ENCODE results near the gene SORD.
"Not testable (repeated sequence)": the region's sequence is repeated elsewhere in the genome, so short reads cannot be mapped to it uniquely, and the experiment has no call there.

SORD gene

DNA sequence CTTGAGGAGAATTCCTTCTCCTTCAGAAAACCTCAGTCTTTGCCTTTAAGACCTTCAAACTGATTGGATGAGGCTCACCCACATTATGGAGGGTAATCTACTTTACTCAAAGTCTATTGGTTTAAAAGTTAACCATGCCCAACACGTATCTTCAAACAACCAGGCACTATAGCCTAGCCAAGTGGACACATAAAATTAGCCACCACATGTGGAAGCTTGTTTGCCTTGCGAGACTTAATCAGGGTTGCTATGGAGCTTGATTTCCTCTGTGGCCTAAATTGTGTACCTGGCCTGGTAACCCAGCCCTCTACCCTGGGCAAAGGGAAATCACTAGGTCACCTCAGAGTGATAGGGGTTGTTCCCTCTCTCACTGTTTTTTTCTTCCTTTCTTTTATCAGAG, 19.9 kb downstream of the SORD start:
- H3K27me3 ChIP-seq (ENCODE audit: control insufficient read depth, insufficient read depth, low read length); H3K4me1 ChIP-seq (ENCODE audit: control insufficient read depth, insufficient read depth, low read length); H3K4me3 ChIP-seq (ENCODE audit: low read depth, low read length); H3K27ac ChIP-seq (ENCODE audit: low read depth, low read length); H3K9ac ChIP-seq (ENCODE audit: low read length); H3K9me3 ChIP-seq (ENCODE audit: control insufficient read depth, insufficient read depth, low read depth, low read length): not testable (repeated sequence)
- peaks cover 14% of the 10 kb centered on the region for H3K36me3 ChIP-seq (ENCODE audit: control insufficient read depth, insufficient read depth, low read length)

DNA sequence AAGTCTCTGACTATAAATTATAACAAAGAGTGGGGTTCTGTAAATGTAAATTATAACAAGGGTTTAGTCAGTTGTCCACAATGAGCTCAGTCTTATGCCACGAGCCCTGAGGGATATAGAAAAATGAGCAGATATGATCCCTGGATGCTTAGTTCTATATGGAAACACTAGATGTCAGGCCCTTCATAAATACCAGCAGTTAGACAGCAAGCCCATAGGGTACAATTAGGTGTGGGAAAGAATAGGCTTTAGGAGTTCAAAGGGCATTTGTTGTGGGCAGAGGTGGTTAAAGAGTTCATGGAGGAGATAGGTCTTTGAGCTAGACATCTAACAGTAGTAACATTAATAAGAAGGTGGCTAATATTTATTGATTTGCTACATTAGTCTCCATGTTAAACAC, 21.3 kb downstream of the SORD start:
- peaks cover 26% of the 10 kb centered on the region for H3K36me3 ChIP-seq (ENCODE audit: control insufficient read depth, insufficient read depth, low read length)
- H3K27me3 ChIP-seq (ENCODE audit: control insufficient read depth, insufficient read depth, low read length): not testable (repeated sequence)

DNA sequence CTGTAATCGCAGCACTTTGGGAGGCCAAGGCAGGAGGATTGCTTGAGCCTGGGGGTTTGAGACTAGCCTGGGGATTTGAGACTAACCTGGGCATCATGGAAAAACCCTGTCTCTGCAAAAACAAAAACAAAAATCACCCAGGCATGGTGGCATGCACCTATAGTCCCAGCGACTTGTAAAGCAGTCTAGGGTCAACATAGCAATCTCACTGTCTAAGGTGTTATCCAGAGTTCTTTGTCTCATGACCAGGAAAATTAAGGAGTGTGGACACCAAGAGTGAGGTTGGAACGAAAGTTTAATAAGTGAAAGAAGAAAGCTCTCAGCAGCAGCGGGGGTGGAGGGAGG, 25.4 kb downstream of the SORD start:
- not testable (repeated sequence) for H3K9ac ChIP-seq (ENCODE audit: low read length); H3K4me3 ChIP-seq (ENCODE audit: low read depth, low read length); H3K4me1 ChIP-seq (ENCODE audit: control insufficient read depth, insufficient read depth, low read length); H3K27ac ChIP-seq (ENCODE audit: low read depth, low read length); H3K27me3 ChIP-seq (ENCODE audit: control insufficient read depth, insufficient read depth, low read length)
- Histone ChIP-seq H3K36me3 (ENCODE audit: control insufficient read depth, insufficient read depth, low read length) (peaks cover 43% of the 10 kb centered on the region), H3K9me3 (ENCODE audit: control insufficient read depth, insufficient read depth, low read depth, low read length) (peaks cover 29% of the 10 kb centered on the region)

More for the DNA sequence above, 21.3 kb downstream of the SORD start:
- H3K27ac ChIP-seq (ENCODE audit: low read depth, low read length); H3K9me3 ChIP-seq (ENCODE audit: control insufficient read depth, insufficient read depth, low read depth, low read length); H3K4me3 ChIP-seq (ENCODE audit: low read depth, low read length); H3K9ac ChIP-seq (ENCODE audit: low read length); H3K4me1 ChIP-seq (ENCODE audit: control insufficient read depth, insufficient read depth, low read length): not testable (repeated sequence)

DNA sequence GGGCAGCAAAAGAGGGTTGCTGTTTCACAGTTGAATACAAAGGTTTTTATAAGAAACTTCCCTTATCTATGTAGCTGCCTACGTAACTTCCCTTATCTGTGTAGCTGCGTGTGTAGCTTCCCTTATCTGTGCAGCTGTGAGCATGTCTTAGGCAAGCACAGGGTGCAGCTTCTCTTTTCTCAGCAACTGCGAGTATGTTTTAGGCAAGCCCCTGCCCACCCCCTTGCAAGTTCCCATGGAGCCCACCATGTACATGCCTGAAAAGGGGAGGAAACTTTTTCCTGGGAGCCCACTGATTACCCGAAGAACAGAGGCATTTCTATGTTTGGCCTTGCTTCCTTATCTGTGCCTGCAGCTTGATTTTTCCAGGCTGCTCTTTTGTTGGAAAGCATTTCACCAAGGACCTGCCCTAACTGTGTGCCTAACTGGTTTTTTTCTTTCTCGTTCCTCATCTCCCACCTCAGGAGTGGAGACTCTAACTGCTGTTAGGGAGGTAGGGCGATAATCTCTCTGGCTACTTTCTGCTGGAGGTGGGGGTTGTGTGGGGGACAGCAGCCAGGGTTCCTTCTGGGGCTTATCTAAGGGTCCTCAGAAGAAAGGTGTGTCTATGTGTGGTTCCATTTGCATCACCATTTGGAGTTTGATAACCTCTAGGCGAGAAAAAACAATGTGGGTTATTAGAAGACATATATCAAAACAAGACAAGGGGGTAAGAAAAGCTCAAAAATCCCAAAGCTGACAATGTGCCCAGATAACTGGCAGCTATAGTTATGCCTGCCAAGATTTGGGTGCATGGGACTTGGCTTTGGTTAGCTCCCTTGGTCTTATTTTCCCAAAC, 26.0 kb downstream of the SORD start:
- Histone ChIP-seq H3K4me3 (ENCODE audit: low read depth, low read length) (no peak overlapping the region), H3K36me3 (ENCODE audit: control insufficient read depth, insufficient read depth, low read length) (peaks cover 43% of the 10 kb centered on the region), H3K27ac (ENCODE audit: low read depth, low read length) (no peak overlapping the region), H3K9ac (ENCODE audit: low read length) (no peak overlapping the region), H3K9me3 (ENCODE audit: control insufficient read depth, insufficient read depth, low read depth, low read length) (peaks cover 29% of the 10 kb centered on the region), H3K4me1 (ENCODE audit: control insufficient read depth, insufficient read depth, low read length) (no peaks in the 10 kb centered on the region), H3K27me3 (ENCODE audit: control insufficient read depth, insufficient read depth, low read length) (no peaks in the 10 kb centered on the region)

DNA sequence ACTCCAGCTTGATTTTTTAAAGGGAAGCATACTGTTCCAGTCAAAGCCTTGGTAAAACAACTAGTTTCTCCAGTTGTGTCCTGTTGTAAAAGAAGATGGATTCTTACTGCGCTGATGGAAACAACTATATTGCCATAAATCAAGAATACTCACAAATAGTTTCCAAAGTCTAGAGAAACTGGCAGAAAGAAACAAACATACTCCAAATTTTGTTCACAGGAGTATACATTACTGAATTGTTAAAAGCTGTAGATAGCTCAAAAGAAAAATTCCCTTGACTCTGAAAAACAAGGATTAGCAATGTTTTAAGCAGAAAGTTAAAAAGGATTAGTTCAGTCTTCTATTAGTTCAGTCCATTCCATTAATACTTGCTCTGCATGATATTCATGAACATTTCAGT, 27.6 kb downstream of the SORD start:
- no peak overlapping the region for H3K4me3 ChIP-seq (ENCODE audit: low read depth, low read length)
- H3K36me3 ChIP-seq (ENCODE audit: control insufficient read depth, insufficient read depth, low read length): peaks cover 41% of the 10 kb centered on the region

DNA sequence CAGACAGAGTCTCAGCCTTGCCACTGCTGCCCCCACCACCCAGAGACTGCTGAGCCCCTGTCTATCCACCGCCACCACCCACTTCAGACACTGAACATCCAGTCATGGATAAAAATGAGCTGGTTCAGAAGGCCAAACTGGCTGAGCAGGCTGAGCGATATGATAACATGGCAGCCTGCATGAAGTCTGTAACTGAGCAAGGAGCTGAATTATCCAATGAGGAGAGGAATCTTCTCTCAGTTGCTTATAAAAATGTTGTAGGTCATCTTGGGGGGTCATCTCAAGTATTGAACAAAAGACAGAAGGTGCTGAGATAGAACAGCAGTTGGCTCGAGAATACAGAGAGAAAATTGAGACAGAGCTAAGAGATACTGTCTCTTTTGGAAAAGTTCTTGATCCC, 29.7 kb downstream of the SORD start:
- H3K4me1 ChIP-seq (ENCODE audit: control insufficient read depth, insufficient read depth, low read length); H3K27me3 ChIP-seq (ENCODE audit: control insufficient read depth, insufficient read depth, low read length); H3K4me3 ChIP-seq (ENCODE audit: low read depth, low read length); H3K27ac ChIP-seq (ENCODE audit: low read depth, low read length); H3K9ac ChIP-seq (ENCODE audit: low read length): not testable (repeated sequence)
- peaks cover 30% of the 10 kb centered on the region for H3K9me3 ChIP-seq (ENCODE audit: control insufficient read depth, insufficient read depth, low read depth, low read length)
- H3K36me3 ChIP-seq (ENCODE audit: control insufficient read depth, insufficient read depth, low read length): peaks cover 37% of the 10 kb centered on the region

More for the DNA sequence above, 27.6 kb downstream of the SORD start:
- Histone ChIP-seq H3K9me3 (ENCODE audit: control insufficient read depth, insufficient read depth, low read depth, low read length) (peaks cover 29% of the 10 kb centered on the region), H3K4me1 (ENCODE audit: control insufficient read depth, insufficient read depth, low read length) (no peaks in the 10 kb centered on the region), H3K27ac (ENCODE audit: low read depth, low read length) (no peak overlapping the region), H3K27me3 (ENCODE audit: control insufficient read depth, insufficient read depth, low read length) (no peaks in the 10 kb centered on the region), H3K9ac (ENCODE audit: low read length) (no peak overlapping the region)

DNA sequence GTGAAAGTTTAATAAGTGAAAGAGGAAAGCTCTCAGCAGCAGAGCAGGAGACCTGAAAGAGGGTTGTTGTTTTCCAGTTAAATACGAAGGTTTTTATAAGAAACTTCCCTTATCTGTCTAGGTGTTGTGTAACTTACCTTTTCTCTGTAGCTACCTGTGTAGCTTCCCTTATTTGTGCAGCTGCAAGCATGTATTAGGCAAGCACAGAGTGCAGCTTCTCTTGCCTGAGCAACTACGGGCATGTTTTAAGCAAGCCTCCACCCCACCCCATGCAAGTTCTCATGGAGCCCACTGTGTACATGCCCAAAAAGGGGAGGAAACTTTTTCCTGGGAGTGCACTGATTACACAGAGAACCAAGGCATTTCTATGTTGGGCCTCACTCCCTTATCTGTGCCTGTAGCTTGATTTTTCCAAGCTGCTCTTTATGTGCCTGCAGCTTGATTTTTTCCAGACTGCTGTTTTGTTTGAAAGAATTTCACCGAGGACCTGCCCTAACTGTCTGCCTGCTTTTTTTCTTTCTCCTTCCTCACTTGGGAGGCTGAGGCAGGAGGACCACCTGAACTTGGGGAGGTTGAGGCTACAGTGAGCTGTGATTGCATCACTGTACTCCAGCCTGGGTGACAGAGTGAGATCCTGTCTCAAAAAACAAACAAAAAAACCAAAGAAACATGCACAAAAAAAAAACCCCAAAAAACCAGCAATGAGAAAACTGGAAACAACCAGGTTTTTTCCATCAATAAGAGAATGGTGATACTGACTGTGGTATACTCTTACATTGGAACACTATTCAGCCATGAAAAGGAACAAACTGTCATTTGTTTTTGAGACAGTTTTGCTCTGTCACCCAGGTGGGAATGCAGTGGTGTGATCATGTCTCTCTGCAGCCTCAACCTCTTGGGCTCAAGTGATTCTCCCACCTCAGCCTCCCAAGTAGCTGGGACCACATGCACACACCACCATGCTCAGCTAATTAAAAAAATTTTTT, 36.0 kb downstream of the SORD start:
- H3K27me3 ChIP-seq (ENCODE audit: control insufficient read depth, insufficient read depth, low read length); H3K36me3 ChIP-seq (ENCODE audit: control insufficient read depth, insufficient read depth, low read length); H3K9ac ChIP-seq (ENCODE audit: low read length); H3K4me3 ChIP-seq (ENCODE audit: low read depth, low read length); H3K27ac ChIP-seq (ENCODE audit: low read depth, low read length); H3K4me1 ChIP-seq (ENCODE audit: control insufficient read depth, insufficient read depth, low read length); H3K9me3 ChIP-seq (ENCODE audit: control insufficient read depth, insufficient read depth, low read depth, low read length): not testable (repeated sequence)

DNA sequence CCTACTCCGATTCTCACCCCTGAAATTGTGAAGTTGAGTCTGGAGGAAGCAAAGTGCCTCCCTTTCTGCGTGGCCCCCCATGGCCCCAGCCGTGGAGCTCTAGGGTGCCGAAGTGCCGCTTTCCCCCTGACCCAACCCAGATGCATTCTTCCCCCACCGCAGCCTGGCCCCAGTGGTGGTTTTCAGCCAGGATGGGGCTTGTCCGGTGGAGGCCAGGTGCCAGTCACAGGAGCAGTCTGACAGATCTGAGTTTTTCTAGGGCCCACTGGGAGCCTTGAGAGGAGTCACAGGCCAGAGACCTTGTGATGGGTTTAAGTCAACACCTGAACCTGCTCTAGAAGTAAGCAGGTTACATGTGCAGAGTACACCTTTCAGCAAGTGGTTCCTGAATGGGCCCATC, 39.3 kb downstream of the SORD start:
- not testable (repeated sequence) for H3K4me3 ChIP-seq (ENCODE audit: low read depth, low read length); H3K9ac ChIP-seq (ENCODE audit: low read length); H3K4me1 ChIP-seq (ENCODE audit: control insufficient read depth, insufficient read depth, low read length); H3K27ac ChIP-seq (ENCODE audit: low read depth, low read length); H3K9me3 ChIP-seq (ENCODE audit: control insufficient read depth, insufficient read depth, low read depth, low read length); H3K27me3 ChIP-seq (ENCODE audit: control insufficient read depth, insufficient read depth, low read length)
- peaks cover 15% of the 10 kb centered on the region for H3K36me3 ChIP-seq (ENCODE audit: control insufficient read depth, insufficient read depth, low read length)

DNA sequence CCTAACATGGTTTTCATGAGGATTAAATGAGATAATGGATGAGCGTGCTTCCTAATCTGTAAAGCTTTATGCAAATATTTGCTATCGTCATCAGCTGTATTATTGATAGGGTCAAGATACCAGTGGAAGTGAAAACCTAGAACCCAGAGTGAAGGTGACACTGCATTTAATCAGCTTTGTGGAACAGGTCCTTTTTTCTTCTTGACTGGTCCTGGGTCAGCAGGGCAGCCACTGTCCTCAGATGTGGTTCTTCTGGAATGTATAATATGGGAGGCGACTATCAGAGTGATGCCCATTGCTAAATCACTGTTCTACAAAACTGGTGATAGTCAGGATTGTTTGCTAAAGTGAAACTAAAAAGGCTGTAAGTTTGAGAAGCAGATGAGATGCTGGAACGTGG, 41.4 kb downstream of the SORD start:
- no peak overlapping the region for H3K4me3 ChIP-seq (ENCODE audit: low read depth, low read length)
- peaks cover 19% of the 10 kb centered on the region for H3K36me3 ChIP-seq (ENCODE audit: control insufficient read depth, insufficient read depth, low read length)
- no peaks in the 10 kb centered on the region for H3K9me3 ChIP-seq (ENCODE audit: control insufficient read depth, insufficient read depth, low read depth, low read length)
- H3K27ac ChIP-seq (ENCODE audit: low read depth, low read length): no peak overlapping the region
- H3K4me1 ChIP-seq (ENCODE audit: control insufficient read depth, insufficient read depth, low read length): no peaks in the 10 kb centered on the region
- H3K9ac ChIP-seq (ENCODE audit: low read length): no peak overlapping the region
- H3K27me3 ChIP-seq (ENCODE audit: control insufficient read depth, insufficient read depth, low read length): no peaks in the 10 kb centered on the region

DNA sequence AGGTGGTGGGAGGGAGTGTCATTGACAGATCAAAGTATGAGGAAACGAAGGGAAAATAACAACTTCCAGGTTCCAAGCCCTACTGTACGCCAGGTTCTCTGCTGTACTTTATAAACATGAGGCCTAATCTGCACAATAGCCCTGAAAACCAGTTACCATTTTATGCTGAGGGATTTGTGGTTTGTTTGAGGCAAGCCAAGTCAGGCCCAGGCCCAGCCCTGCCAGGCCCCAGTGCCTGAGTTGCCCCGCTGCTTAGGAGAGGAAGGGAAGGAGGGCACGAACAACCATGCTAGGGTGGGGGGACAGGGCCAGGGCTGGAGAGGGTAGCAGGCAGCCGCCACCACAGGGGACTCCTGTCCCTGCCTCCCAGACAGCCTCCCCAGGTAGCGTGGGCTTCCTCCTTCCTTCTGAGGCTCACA, 47.0 kb downstream of the SORD start:
- not testable (repeated sequence) for H3K9me3 ChIP-seq (ENCODE audit: control insufficient read depth, insufficient read depth, low read depth, low read length); H3K27me3 ChIP-seq (ENCODE audit: control insufficient read depth, insufficient read depth, low read length); H3K4me1 ChIP-seq (ENCODE audit: control insufficient read depth, insufficient read depth, low read length); H3K27ac ChIP-seq (ENCODE audit: low read depth, low read length); H3K9ac ChIP-seq (ENCODE audit: low read length); H3K4me3 ChIP-seq (ENCODE audit: low read depth, low read length)
- H3K36me3 ChIP-seq (ENCODE audit: control insufficient read depth, insufficient read depth, low read length): peaks cover 34% of the 10 kb centered on the region

DNA sequence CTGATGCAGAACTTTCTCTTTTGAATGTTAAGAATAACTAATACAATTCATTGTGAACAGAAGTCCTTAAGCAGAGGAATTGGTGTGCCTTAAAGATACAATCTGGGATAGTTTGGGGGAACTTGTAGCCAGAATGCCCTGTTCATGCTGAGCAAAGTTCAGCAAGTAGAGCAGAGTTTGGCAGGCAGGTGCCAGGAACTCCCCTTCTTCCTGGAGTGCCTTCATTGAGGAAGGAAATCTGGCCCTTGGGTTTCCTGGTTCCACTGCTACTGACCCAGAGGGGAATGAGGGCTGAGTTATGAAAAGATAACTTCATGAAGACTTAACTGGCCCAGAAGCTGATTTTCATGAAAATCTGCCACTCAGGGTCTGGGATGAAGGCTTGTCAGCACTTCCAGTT, 50.6 kb downstream of the SORD start:
- H3K4me1 ChIP-seq (ENCODE audit: control insufficient read depth, insufficient read depth, low read length); H3K4me3 ChIP-seq (ENCODE audit: low read depth, low read length); H3K27me3 ChIP-seq (ENCODE audit: control insufficient read depth, insufficient read depth, low read length); H3K27ac ChIP-seq (ENCODE audit: low read depth, low read length); H3K9ac ChIP-seq (ENCODE audit: low read length); H3K9me3 ChIP-seq (ENCODE audit: control insufficient read depth, insufficient read depth, low read depth, low read length): not testable (repeated sequence)
- H3K36me3 ChIP-seq (ENCODE audit: control insufficient read depth, insufficient read depth, low read length): peaks cover 19% of the 10 kb centered on the region

All from HUES6 (cell line).